Measurements from ENCODE around the gene ZPBP2.

ZPBP2 gene

GRCh38 chr17:39863918-39864746 is 3.9 kb upstream of the ZPBP2 start, which contains the start of gene IKZF3:
IKZF3 (minus strand) TSS chr17:39864312; CDS start chr17:39864126, 186 bp downstream.
- H4K91ac ChIP-seq (ENCODE audit: low read depth, low read length, poor library complexity), result no peak within 1 kb of the TSS
- H3K27me3 ChIP-seq (ENCODE audit: control insufficient read depth in 3 of 3, insufficient read depth in 3 of 3, low read depth in 1 of 3, low read length in 3 of 3), result peaks cover 4 to 72% (median 26%) of the 10 kb centered on the region in 3 experiments
- H3K9ac ChIP-seq (ENCODE audit: low read depth, low read length, poor library complexity), result no peak within 1 kb of the TSS
- DNase-seq (ENCODE audit: low spot score), result peak; percentile 41
- no peak within 1 kb of the TSS for H2BK15ac ChIP-seq (ENCODE audit: low read length)
- no peak within 1 kb of the TSS for H2BK5ac ChIP-seq (ENCODE audit: low read length)
- H3K4me3 ChIP-seq (ENCODE audit: low read length in 2 of 2), result no peak within 1 kb of the TSS
- H3K18ac ChIP-seq (ENCODE audit: low read length), result no peak within 1 kb of the TSS
- no peak within 1 kb of the TSS for H3K4me2 ChIP-seq (ENCODE audit: insufficient read depth, low read length, poor library complexity, severe bottlenecking)
- H3K36me3 ChIP-seq (replicated peaks in 1 of 2; ENCODE audit: control insufficient read depth in 2 of 2, insufficient read depth in 2 of 2, low read length in 2 of 2), result no peaks in the 10 kb centered on the region
- H3K4ac ChIP-seq (ENCODE audit: low read length), result no peak within 1 kb of the TSS
- no CpG with 5 or more reads among the region's 50 CpGs for WGBS, 2 donors (ENCODE audit: extremely low coverage in 2 of 2, insufficient read length in 2 of 2, insufficient replicate concordance in 1 of 2)
- H2AK5ac ChIP-seq (ENCODE audit: low read depth, low read length), result no peak within 1 kb of the TSS
- H3K4me1 ChIP-seq (ENCODE audit: control insufficient read depth in 2 of 2, insufficient read depth in 1 of 2, low read depth in 1 of 2, low read length in 2 of 2), result no peaks in the 10 kb centered on the region
- peaks cover 2 to 5% of the 10 kb centered on the region in 2 donors for H3K9me3 ChIP-seq (replicated peaks in 1 of 2; ENCODE audit: control insufficient read depth in 2 of 2, insufficient read depth in 1 of 2, low read depth in 1 of 2, low read length in 2 of 2)
- no peaks in the 10 kb centered on the region for H3K79me1 ChIP-seq (ENCODE audit: low read depth, low read length)
- H3K23ac ChIP-seq (ENCODE audit: low read depth, low read length, poor library complexity), result no peak within 1 kb of the TSS
- H2BK12ac ChIP-seq (ENCODE audit: low read length), result no peak within 1 kb of the TSS
- no peak within 1 kb of the TSS for H2BK120ac ChIP-seq (ENCODE audit: low read depth, low read length)
- peak within 1 kb of the TSS; percentile 86 for H2AFZ ChIP-seq (ENCODE audit: low read length)
- H3K27ac ChIP-seq (replicated peaks; ENCODE audit: low read length), result no peak within 1 kb of the TSS
- H4K8ac ChIP-seq (ENCODE audit: low read depth, low read length), result no peak within 1 kb of the TSS
- H3K14ac ChIP-seq (ENCODE audit: low read length), result no peak within 1 kb of the TSS

- Histone ChIP-seq H3K27ac (replicated peaks; ENCODE audit: low read length) (no peak overlapping the region), H2BK15ac (ENCODE audit: low read length) (no peak overlapping the region), H3K9me3 (replicated peaks in 1 of 2; ENCODE audit: control insufficient read depth in 2 of 2, insufficient read depth in 1 of 2, low read depth in 1 of 2, low read length in 2 of 2) (peaks cover 2 to 5% of the 10 kb centered on the region in 2 donors), H3K36me3 (replicated peaks in 1 of 2; ENCODE audit: control insufficient read depth in 2 of 2, insufficient read depth in 2 of 2, low read length in 2 of 2) (no peaks in the 10 kb centered on the region), H3K4me3 (ENCODE audit: low read length in 2 of 2) (no peak overlapping the region), H3K4me2 (ENCODE audit: insufficient read depth, low read length, poor library complexity, severe bottlenecking) (no peak overlapping the region), H3K27me3 (ENCODE audit: control insufficient read depth in 3 of 3, insufficient read depth in 3 of 3, low read depth in 1 of 3, low read length in 3 of 3) (peaks cover 4 to 70% (median 26%) of the 10 kb centered on the region in 3 experiments), H2BK5ac (ENCODE audit: low read length) (no peak overlapping the region), H3K23ac (ENCODE audit: low read depth, low read length, poor library complexity) (no peak overlapping the region), H2BK120ac (ENCODE audit: low read depth, low read length) (no peak overlapping the region), H3K4ac (ENCODE audit: low read length) (no peak overlapping the region), H2AK5ac (ENCODE audit: low read depth, low read length) (no peak overlapping the region), H3K14ac (ENCODE audit: low read length) (no peak overlapping the region), H3K4me1 (ENCODE audit: control insufficient read depth in 2 of 2, insufficient read depth in 1 of 2, low read depth in 1 of 2, low read length in 2 of 2) (no peaks in the 10 kb centered on the region), H4K91ac (ENCODE audit: low read depth, low read length, poor library complexity) (no peak overlapping the region), H4K8ac (ENCODE audit: low read depth, low read length) (no peak overlapping the region), H3K79me1 (ENCODE audit: low read depth, low read length) (no peaks in the 10 kb centered on the region), H2AFZ (ENCODE audit: low read length) (no peak overlapping the region), H2BK12ac (ENCODE audit: low read length) (no peak overlapping the region), H3K18ac (ENCODE audit: low read length) (no peak overlapping the region), H3K9ac (ENCODE audit: low read depth, low read length, poor library complexity) (no peak overlapping the region)
- no CpG with 5 or more reads among the region's 8 CpGs for WGBS, 2 donors (ENCODE audit: extremely low coverage in 2 of 2, insufficient read length in 2 of 2, insufficient replicate concordance in 1 of 2)
- no peak for DNase-seq (ENCODE audit: low spot score)
These were observed 1.8 kb upstream of the ZPBP2 start for GRCh38 chr17:39866013-39866730.

GRCh38 chr17:39867084-39867879 is 720 bp upstream of the ZPBP2 start:
- Histone ChIP-seq H3K4ac (ENCODE audit: low read length) (no peak overlapping the region), H4K91ac (ENCODE audit: low read depth, low read length, poor library complexity) (no peak overlapping the region), H4K8ac (ENCODE audit: low read depth, low read length) (no peak overlapping the region), H2BK120ac (ENCODE audit: low read depth, low read length) (no peak overlapping the region), H3K9me3 (replicated peaks in 1 of 2; ENCODE audit: control insufficient read depth in 2 of 2, insufficient read depth in 1 of 2, low read depth in 1 of 2, low read length in 2 of 2) (peaks cover 2 to 5% of the 10 kb centered on the region in 2 donors), H3K4me2 (ENCODE audit: insufficient read depth, low read length, poor library complexity, severe bottlenecking) (no peak overlapping the region), H2BK12ac (ENCODE audit: low read length) (no peak overlapping the region), H3K18ac (ENCODE audit: low read length) (no peak overlapping the region), H3K4me3 (ENCODE audit: low read length in 2 of 2) (no peak overlapping the region), H3K14ac (ENCODE audit: low read length) (no peak overlapping the region), H3K23ac (ENCODE audit: low read depth, low read length, poor library complexity) (no peak overlapping the region), H3K36me3 (replicated peaks in 1 of 2; ENCODE audit: control insufficient read depth in 2 of 2, insufficient read depth in 2 of 2, low read length in 2 of 2) (no peaks in the 10 kb centered on the region), H3K79me1 (ENCODE audit: low read depth, low read length) (no peaks in the 10 kb centered on the region), H2BK15ac (ENCODE audit: low read length) (no peak overlapping the region), H2BK5ac (ENCODE audit: low read length) (no peak overlapping the region), H3K27ac (replicated peaks; ENCODE audit: low read length) (no peak overlapping the region), H2AFZ (ENCODE audit: low read length) (no peak overlapping the region), H2AK5ac (ENCODE audit: low read depth, low read length) (no peak overlapping the region), H3K27me3 (ENCODE audit: control insufficient read depth in 3 of 3, insufficient read depth in 3 of 3, low read depth in 1 of 3, low read length in 3 of 3) (peaks cover 4 to 67% (median 26%) of the 10 kb centered on the region in 3 experiments), H3K4me1 (ENCODE audit: control insufficient read depth in 2 of 2, insufficient read depth in 1 of 2, low read depth in 1 of 2, low read length in 2 of 2) (no peaks in the 10 kb centered on the region), H3K9ac (ENCODE audit: low read depth, low read length, poor library complexity) (no peak overlapping the region)
- no CpG with 5 or more reads among the region's 21 CpGs for WGBS, 2 donors (ENCODE audit: extremely low coverage in 2 of 2, insufficient read length in 2 of 2, insufficient replicate concordance in 1 of 2)
- DNase-seq (ENCODE audit: low spot score), result no peak

Measured in neuronal stem cell (in vitro differentiated cells).